HCT116 (cell line): ENCODE measurements around the gene NLN. TPM values are rescaled to one million over a fixed set of nuclear protein-coding genes. Genes with fewer than 3 reads are reported as not detected.

Source experiments
- ATAC-seq: fragments of 200-7000 bp; cut with Tn5 transposase; 2 replicates; pipeline ENCODE4 v1.9.1; 2020; ENCODE audit warnings: mild to moderate bottlenecking, moderate library complexity
- BruUV-seq: library from RNA; stranded (reverse); fragments of 400-500 nt; replicated peaks from 2 replicates; lab custom pipeline; 2021; lab: Mats Ljungman, UMichigan
- CTCF ChIA-PET: fragments of 300-600 bp; sonication (Branson Sonifier 250); formaldehyde crosslinking; loops from one replicate; lab custom pipeline; 2021; ENCODE audit warnings: antibody characterized with exemption; lab: Charles Lee
- POLR2A ChIA-PET: fragments of 300-600, 350-600 bp; sonication (Branson Sonifier 250); formaldehyde crosslinking; loops from one replicate; lab custom pipeline; 2021; ENCODE audit warnings: antibody characterized with exemption; lab: Charles Lee
- RAD21 ChIA-PET, 2 experiments: fragments of 300-600 bp; sonication (Branson Sonifier 250); formaldehyde crosslinking; loops; one replicate each; lab custom pipeline; 2023; ENCODE audit warnings: low total read pairs in 2 of 2; ENCODE audit not compliant: uncharacterized antibody in 2 of 2, unreplicated experiment in 2 of 2, low non-redundant PET in 1 of 2; lab: Charles Lee
- DNase-seq: peaks from one replicate; pipeline ENCODE4 v3.0.0-alpha.2; 2010; ENCODE audit warnings: low read depth, low spot score
- H2AFZ ChIP-seq: fragments of 200-600 bp; shearing (Covaris generic), sonication (generic); 2 replicates; pipeline ENCODE4 v1.6.1; 2017; ENCODE audit warnings: low read depth, mixed run types, mixed read lengths, antibody characterized with exemption, low read length; ENCODE audit not compliant: poor library complexity, severe bottlenecking
- H3K27ac ChIP-seq: 2 replicates; pipeline ENCODE4 v1.5.1; 2012; ENCODE audit warnings: low read depth, low read length
- H3K27me3 ChIP-seq: fragments of 200-600 bp; sonication (generic); 2 replicates; pipeline ENCODE4 v1.6.1; 2016; ENCODE audit warnings: mixed run types, low read length, mixed read lengths; ENCODE audit not compliant: insufficient read depth
- H3K36me3 ChIP-seq, 2 experiments: fragments of 200-500 bp in 1 of 2; fragments of 200-600 bp in 1 of 2; sonication (Bioruptor generic) in 1 of 2; sonication (generic) in 1 of 2; 2 replicates each; pipeline versions ENCODE4 v1.5.1 to v1.6.1; 2014 to 2016; ENCODE audit warnings: low read length in 2 of 2, inconsistent platforms in 1 of 2, mixed read lengths in 1 of 2, mixed run types in 1 of 2; ENCODE audit not compliant: insufficient read depth in 2 of 2, control insufficient read depth in 1 of 2
- H3K4me1 ChIP-seq, 2 experiments: fragments of 200-600 bp in 1 of 2; sonication (generic) in 1 of 2; 2 replicates each; pipeline versions ENCODE4 v1.5.1 to v1.6.1; 2012 to 2017; ENCODE audit warnings: low read length in 2 of 2, inconsistent platforms in 1 of 2, mild to moderate bottlenecking in 1 of 2, mixed read lengths in 1 of 2, mixed run types in 1 of 2, moderate library complexity in 1 of 2; ENCODE audit not compliant: insufficient read depth in 2 of 2, control insufficient read depth in 1 of 2
- H3K4me2 ChIP-seq: fragments of 200-600 bp; sonication (generic); 2 replicates; pipeline ENCODE4 v1.6.1; 2017; ENCODE audit warnings: mixed run types, low read length, mixed read lengths
- H3K4me3 ChIP-seq, 2 experiments: fragments of 200-600 bp in 1 of 2; sonication (generic) in 1 of 2; replicated peaks in 1 of 2; 2 replicates each; pipeline ENCODE4 v1.5.1; 2011 to 2016; ENCODE audit warnings: low read length in 2 of 2, control low read depth in 1 of 2, low read depth in 1 of 2, mild to moderate bottlenecking in 1 of 2, mixed read lengths in 1 of 2, mixed run types in 1 of 2
- H3K79me2 ChIP-seq: fragments of 200-600 bp; sonication (generic); 2 replicates; pipeline ENCODE4 v1.6.1; 2017; ENCODE audit warnings: mild to moderate bottlenecking, mixed run types, low read length, moderate library complexity, mixed read lengths; ENCODE audit not compliant: insufficient read depth
- H3K9ac ChIP-seq: fragments of 200-600 bp; sonication (generic); 2 replicates; pipeline ENCODE4 v1.6.1; 2016; ENCODE audit warnings: low read length, mixed read lengths
- H3K9me2 ChIP-seq: fragments of 200-600 bp; sonication (generic), shearing (Covaris generic); 2 replicates; pipeline ENCODE4 v1.6.1; 2017; ENCODE audit warnings: mixed run types, mild to moderate bottlenecking, moderate library complexity; ENCODE audit not compliant: insufficient read depth
- H3K9me3 ChIP-seq, 2 experiments: fragments of 200-500 bp in 1 of 2; fragments of 200-600 bp in 1 of 2; sonication (Bioruptor generic) in 1 of 2; sonication (generic) in 1 of 2; 2 replicates each; pipeline ENCODE4 v1.6.1; 2014 to 2017; ENCODE audit warnings: low read length in 2 of 2, mixed read lengths in 2 of 2, inconsistent platforms in 1 of 2, low read depth in 1 of 2, mild to moderate bottlenecking in 1 of 2, mixed run types in 1 of 2, moderate library complexity in 1 of 2; ENCODE audit not compliant: control insufficient read depth in 1 of 2, insufficient read depth in 1 of 2
- H4K20me1 ChIP-seq: fragments of 200-600 bp; sonication (generic), shearing (Covaris generic); 2 replicates; pipeline ENCODE4 v1.6.1; 2017; ENCODE audit warnings: mixed run types, mild to moderate bottlenecking, moderate library complexity; ENCODE audit not compliant: insufficient read depth
- CEBPB ChIP-seq: IDR thresholded peaks from 2 replicates; pipeline ENCODE4 v1.6.1; 2012; ENCODE audit warnings: low read depth
- EGR1 ChIP-seq: IDR thresholded peaks from 2 replicates; pipeline ENCODE4 v1.6.1; 2012; ENCODE audit warnings: low read depth
- EZH2phosphoT487 ChIP-seq: fragments of 200-600 bp; IDR thresholded peaks from 2 replicates; pipeline ENCODE4 v1.6.1; 2018; ENCODE audit warnings: antibody characterized with exemption, borderline replicate concordance
- JUND ChIP-seq: IDR thresholded peaks from 2 replicates; pipeline ENCODE4 v1.6.1; 2012
- REST ChIP-seq: IDR thresholded peaks from 2 replicates; pipeline ENCODE4 v1.6.1; 2012; ENCODE audit warnings: low read depth
- SRF ChIP-seq: IDR thresholded peaks from 2 replicates; pipeline ENCODE4 v1.6.1; 2012; ENCODE audit warnings: low read depth
- ZNF274 ChIP-seq: fragments of 200-500 bp; sonication (Bioruptor generic); IDR thresholded peaks from 2 replicates; pipeline ENCODE4 v1.6.1; 2014; ENCODE audit warnings: mild to moderate bottlenecking, low read depth, low read length, inconsistent platforms
- intact Hi-C: fragments of 100-400 bp; cut with micrococcal nuclease; formaldehyde crosslinking; loops from 2 replicates; pipeline ENCODE4 v1.10.0; 2022
- total RNA-seq: library from RNA; stranded (reverse); gene quantifications from one replicate; pipeline ENCODE4 v1.2.1, GENCODE V29; 2021; ENCODE audit not compliant: unreplicated experiment
- TF ChIP-seq, protein P1 (sequence below): IDR thresholded peaks from 2 replicates; pipeline ENCODE4 v1.6.1; 2012
- TF ChIP-seq, protein P2 (sequence below): IDR thresholded peaks from 2 replicates; pipeline ENCODE4 v1.6.1; 2011; ENCODE audit warnings: mild to moderate bottlenecking, low read length, moderate library complexity; ENCODE audit not compliant: insufficient replicate concordance; ENCODE audit errors: extremely low read depth

The NLN gene
- total RNA-seq, 1 experiment from 2014 or later, result 67.6 TPM

GRCh38 chr5:65833780-65834179 lies 111.8 kb downstream of the NLN start:
- BruUV-seq, result no TSS peak
- H3K4me1 ChIP-seq, result no peaks in the 10 kb centered on the region
- no peaks in the 10 kb centered on the region for H3K9me3 ChIP-seq
- CTCF ChIA-PET, result no interaction called here
- DNase-seq, result no peak
- no peak overlapping the region for H3K4me2 ChIP-seq
- no peak for ATAC-seq
- H3K9ac ChIP-seq, result no peak overlapping the region
- H3K27ac ChIP-seq, result no peak overlapping the region
- no peak overlapping the region for H2AFZ ChIP-seq
- H4K20me1 ChIP-seq, result no peaks in the 10 kb centered on the region
- intact Hi-C loops, result no loop called here
- H3K9me2 ChIP-seq, result peaks cover 3% of the 10 kb centered on the region; the same call in 1 of the 2 replicates
- no peak overlapping the region for H3K4me3 ChIP-seq
- POLR2A ChIA-PET, result no interaction called here
- TF ChIP-seq, protein P1, sequence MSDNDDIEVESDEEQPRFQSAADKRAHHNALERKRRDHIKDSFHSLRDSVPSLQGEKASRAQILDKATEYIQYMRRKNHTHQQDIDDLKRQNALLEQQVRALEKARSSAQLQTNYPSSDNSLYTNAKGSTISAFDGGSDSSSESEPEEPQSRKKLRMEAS, result no peak
- TF ChIP-seq EZH2phosphoT487, result no peak
- TF ChIP-seq REST, result no peak
- TF ChIP-seq SRF, result no peak
- no peak for TF ChIP-seq EGR1
- TF ChIP-seq CEBPB, result no peak
- TF ChIP-seq, protein P2, sequence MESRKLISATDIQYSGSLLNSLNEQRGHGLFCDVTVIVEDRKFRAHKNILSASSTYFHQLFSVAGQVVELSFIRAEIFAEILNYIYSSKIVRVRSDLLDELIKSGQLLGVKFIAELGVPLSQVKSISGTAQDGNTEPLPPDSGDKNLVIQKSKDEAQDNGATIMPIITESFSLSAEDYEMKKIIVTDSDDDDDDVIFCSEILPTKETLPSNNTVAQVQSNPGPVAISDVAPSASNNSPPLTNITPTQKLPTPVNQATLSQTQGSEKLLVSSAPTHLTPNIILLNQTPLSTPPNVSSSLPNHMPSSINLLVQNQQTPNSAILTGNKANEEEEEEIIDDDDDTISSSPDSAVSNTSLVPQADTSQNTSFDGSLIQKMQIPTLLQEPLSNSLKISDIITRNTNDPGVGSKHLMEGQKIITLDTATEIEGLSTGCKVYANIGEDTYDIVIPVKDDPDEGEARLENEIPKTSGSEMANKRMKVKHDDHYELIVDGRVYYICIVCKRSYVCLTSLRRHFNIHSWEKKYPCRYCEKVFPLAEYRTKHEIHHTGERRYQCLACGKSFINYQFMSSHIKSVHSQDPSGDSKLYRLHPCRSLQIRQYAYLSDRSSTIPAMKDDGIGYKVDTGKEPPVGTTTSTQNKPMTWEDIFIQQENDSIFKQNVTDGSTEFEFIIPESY, result no peak
- TF ChIP-seq ZNF274, result no peak
- no peak for TF ChIP-seq JUND
- no peaks in the 10 kb centered on the region for H3K79me2 ChIP-seq
- no peaks in the 10 kb centered on the region for H3K36me3 ChIP-seq
- no peaks in the 10 kb centered on the region for H3K27me3 ChIP-seq
- RAD21 ChIA-PET, result no interaction called here
